Measurements from ENCODE around the gene VWA1.

DNA sequence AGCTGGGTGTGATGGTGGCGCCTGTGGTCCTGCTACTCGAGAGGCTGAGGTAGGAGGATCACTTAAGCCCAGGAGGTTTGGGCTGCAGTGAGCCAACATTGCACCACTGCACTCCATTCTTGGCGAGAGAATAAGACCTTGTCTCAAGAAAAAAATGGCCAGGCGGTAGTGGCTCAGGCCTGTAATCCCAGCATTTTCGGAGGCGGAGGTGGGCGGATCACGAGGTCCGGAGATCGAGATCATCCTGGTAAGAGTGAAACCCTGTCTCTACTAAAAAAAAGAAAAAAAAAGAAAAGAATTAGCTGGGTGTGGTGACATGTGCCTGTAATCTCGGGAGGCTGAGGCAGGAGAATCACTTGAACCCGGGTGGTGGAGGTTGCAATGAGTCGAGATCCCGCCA is 47.4 kb downstream of the VWA1 start:
- TF ChIP-seq, protein P1, sequence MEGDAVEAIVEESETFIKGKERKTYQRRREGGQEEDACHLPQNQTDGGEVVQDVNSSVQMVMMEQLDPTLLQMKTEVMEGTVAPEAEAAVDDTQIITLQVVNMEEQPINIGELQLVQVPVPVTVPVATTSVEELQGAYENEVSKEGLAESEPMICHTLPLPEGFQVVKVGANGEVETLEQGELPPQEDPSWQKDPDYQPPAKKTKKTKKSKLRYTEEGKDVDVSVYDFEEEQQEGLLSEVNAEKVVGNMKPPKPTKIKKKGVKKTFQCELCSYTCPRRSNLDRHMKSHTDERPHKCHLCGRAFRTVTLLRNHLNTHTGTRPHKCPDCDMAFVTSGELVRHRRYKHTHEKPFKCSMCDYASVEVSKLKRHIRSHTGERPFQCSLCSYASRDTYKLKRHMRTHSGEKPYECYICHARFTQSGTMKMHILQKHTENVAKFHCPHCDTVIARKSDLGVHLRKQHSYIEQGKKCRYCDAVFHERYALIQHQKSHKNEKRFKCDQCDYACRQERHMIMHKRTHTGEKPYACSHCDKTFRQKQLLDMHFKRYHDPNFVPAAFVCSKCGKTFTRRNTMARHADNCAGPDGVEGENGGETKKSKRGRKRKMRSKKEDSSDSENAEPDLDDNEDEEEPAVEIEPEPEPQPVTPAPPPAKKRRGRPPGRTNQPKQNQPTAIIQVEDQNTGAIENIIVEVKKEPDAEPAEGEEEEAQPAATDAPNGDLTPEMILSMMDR (IDR thresholded peaks at IDR 0.05), result no peak
- TF ChIP-seq POLR2AphosphoS5 (IDR thresholded peaks at IDR 0.05; ENCODE audit: low read depth, low read length) (no peak), TCF7L2 (IDR thresholded peaks at IDR 0.05; ENCODE audit: low read depth, low read length) (no peak)
